ENCODE results near the gene CAB39.

The CAB39 gene

DNA sequence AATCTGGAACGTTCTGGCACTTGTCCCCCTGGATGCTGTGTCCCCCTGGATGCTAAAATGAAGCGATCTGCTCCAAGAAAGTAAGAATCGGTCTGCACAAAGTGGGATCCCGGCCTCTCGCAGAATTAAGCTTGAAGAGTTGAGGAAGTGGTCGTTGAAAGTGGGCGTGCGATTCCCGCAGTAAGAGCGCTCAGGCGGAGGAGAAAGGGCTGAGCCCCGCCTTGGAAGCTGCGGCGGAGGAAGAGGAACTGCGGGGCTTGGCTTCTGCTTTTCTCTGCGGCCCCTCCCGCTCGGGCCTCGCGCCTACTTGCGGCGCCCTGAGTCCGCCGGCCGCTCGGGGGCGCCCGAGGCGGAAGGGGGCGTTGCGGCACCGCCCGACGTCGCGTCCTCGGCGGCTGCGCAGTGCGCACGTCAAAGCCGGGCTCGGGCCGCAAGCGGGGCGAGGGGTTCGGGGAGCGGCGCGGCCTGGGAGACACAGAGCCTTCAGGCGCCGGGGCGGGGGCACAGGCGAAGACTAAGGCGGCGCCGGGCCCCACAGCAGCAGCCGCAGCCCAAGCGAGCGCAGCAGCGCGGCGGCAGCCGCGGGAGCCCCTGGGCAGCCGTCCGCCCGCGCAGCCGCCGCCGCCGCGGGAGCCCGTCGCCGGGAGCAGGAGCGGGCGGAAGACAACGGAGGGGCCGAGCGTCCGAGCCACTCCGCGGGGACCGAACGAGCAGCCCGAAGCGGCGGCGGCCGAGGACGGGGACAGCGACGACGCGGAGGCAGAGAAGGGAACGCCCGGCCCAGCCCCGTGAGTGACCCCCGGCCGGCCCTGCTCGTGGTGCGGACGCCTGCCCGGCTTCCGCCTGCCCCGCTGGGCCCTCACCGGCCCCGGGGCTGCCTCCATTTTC, at the start of gene CAB39:
TSS of gene CAB39 (plus strand) at position 400 of the 888 bp plus-strand sequence. CDS start 47,160 bp downstream, outside the sequence.
- TF ChIP-seq, protein P1, sequence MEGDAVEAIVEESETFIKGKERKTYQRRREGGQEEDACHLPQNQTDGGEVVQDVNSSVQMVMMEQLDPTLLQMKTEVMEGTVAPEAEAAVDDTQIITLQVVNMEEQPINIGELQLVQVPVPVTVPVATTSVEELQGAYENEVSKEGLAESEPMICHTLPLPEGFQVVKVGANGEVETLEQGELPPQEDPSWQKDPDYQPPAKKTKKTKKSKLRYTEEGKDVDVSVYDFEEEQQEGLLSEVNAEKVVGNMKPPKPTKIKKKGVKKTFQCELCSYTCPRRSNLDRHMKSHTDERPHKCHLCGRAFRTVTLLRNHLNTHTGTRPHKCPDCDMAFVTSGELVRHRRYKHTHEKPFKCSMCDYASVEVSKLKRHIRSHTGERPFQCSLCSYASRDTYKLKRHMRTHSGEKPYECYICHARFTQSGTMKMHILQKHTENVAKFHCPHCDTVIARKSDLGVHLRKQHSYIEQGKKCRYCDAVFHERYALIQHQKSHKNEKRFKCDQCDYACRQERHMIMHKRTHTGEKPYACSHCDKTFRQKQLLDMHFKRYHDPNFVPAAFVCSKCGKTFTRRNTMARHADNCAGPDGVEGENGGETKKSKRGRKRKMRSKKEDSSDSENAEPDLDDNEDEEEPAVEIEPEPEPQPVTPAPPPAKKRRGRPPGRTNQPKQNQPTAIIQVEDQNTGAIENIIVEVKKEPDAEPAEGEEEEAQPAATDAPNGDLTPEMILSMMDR (IDR thresholded peaks at IDR 0.05; ENCODE audit: insufficient read depth, low read length, missing control alignments) = peak; percentile 85
- peak within 1 kb of the TSS; percentile 77 for H3K4me3 ChIP-seq (ENCODE audit: low read depth, low read length)
- DNase-seq (ENCODE audit: low read depth, low spot score) = no peak
- ChIA-PET CTCF (interaction anchor here (0.9 to 6.4 kb wide), 18 partner anchors 9 to 791 kb away, joined by 3 to 80 read pairs (median 6); partner anchors contain the start of gene TRIP12), POLR2A (no interaction called here)

DNA sequence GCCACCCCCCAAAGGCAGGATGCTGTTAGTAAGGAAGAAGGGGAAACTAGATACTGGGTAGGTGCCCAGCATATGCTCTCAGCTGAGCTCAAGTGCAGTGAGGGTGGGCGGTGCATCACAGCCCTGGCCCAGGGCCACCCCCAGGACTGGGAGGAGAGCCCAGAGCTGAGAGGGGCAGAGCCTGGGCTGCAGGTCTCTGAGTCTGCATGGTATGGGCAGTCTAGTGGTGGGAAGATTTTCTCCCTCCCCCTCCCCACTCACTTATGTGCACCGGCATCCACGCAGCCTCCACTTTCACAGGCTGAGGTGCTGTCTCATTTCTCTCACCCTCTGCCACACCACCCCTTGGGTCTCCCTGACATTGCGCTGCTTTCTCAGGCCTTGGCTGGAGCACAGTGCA, 48.5 kb upstream of the CAB39 start:
- ChIA-PET CTCF (no interaction called here), POLR2A (no interaction called here)
- TF ChIP-seq, protein P1 (IDR thresholded peaks at IDR 0.05; ENCODE audit: insufficient read depth, low read length, missing control alignments) = no peak
- no peak overlapping the region for H3K4me3 ChIP-seq (ENCODE audit: low read depth, low read length)
- no peak for DNase-seq (ENCODE audit: low read depth, low spot score)

- POLR2A ChIA-PET = no interaction called here
- TF ChIP-seq, protein P1 (IDR thresholded peaks at IDR 0.05; ENCODE audit: insufficient read depth, low read length, missing control alignments) = no peak
- CTCF ChIA-PET = no interaction called here
- H3K4me3 ChIP-seq (ENCODE audit: low read depth, low read length) = no peak overlapping the region
- DNase-seq (ENCODE audit: low read depth, low spot score) = no peak
Measured at GRCh38 chr2:230664844-230665243, 47.8 kb upstream of the CAB39 start.

- CTCF ChIA-PET = no interaction called here
- TF ChIP-seq, protein P1 (IDR thresholded peaks at IDR 0.05; ENCODE audit: insufficient read depth, low read length, missing control alignments) = no peak
- POLR2A ChIA-PET = no interaction called here
- H3K4me3 ChIP-seq (ENCODE audit: low read depth, low read length) = no peak overlapping the region
- no peak for DNase-seq (ENCODE audit: low read depth, low spot score)
Measured at GRCh38 chr2:230665263-230665691, 47.4 kb upstream of the CAB39 start.

GRCh38 chr2:230666446-230666845, 46.2 kb upstream of the CAB39 start:
- ChIA-PET CTCF (no interaction called here), POLR2A (no interaction called here)
- H3K4me3 ChIP-seq (ENCODE audit: low read depth, low read length) = no peak overlapping the region
- TF ChIP-seq, protein P1 (IDR thresholded peaks at IDR 0.05; ENCODE audit: insufficient read depth, low read length, missing control alignments) = no peak
- DNase-seq (ENCODE audit: low read depth, low spot score) = no peak

- no peak for DNase-seq (ENCODE audit: low read depth, low spot score)
- TF ChIP-seq, protein P1 (IDR thresholded peaks at IDR 0.05; ENCODE audit: insufficient read depth, low read length, missing control alignments) = no peak
- ChIA-PET POLR2A (no interaction called here), CTCF (no interaction called here)
- H3K4me3 ChIP-seq (ENCODE audit: low read depth, low read length) = no peak overlapping the region
Measured at GRCh38 chr2:230666885-230667712, 45.5 kb upstream of the CAB39 start.

Measured in AG04449 (cell line).